GM12878 (cell line): ENCODE measurements around the gene ZBTB37. TPM values are rescaled to one million over a fixed set of nuclear protein-coding genes. Genes with fewer than 3 reads are reported as not detected.

Source experiments
- ATAC-seq: fragments of 200-7000 bp; cut with Tn5 transposase; 3 replicates; pipeline ENCODE4 v1.9.1; 2020; ENCODE audit warnings: mild to moderate bottlenecking, moderate library complexity
- BruUV-seq: library from RNA; stranded (reverse); fragments of 400-500 nt; replicated peaks from 2 replicates; lab custom pipeline; 2021; lab: Mats Ljungman, UMichigan
- CTCF ChIA-PET: fragments of 300-600 bp; sonication (Branson Sonifier 250); formaldehyde crosslinking; extraction: SDS; loops from one replicate; lab custom pipeline; 2021; ENCODE audit warnings: inconsistent platforms; lab: Yijun Ruan, JAX
- POLR2A ChIA-PET: fragments of 350-600 bp; formaldehyde crosslinking; extraction: SDS; loops from one replicate; lab custom pipeline; 2021; ENCODE audit warnings: inconsistent platforms; lab: Charles Lee
- RAD21 ChIA-PET: fragments of 300-600 bp; sonication (Branson Sonifier 250); formaldehyde crosslinking; loops from one replicate; lab custom pipeline; 2023; ENCODE audit warnings: antibody characterized with exemption; ENCODE audit not compliant: unreplicated experiment; lab: Charles Lee
- SMC1A ChIA-PET: fragments of 300-600 bp; sonication (Branson Sonifier 250); formaldehyde crosslinking; loops from one replicate; lab custom pipeline; 2023; ENCODE audit not compliant: unreplicated experiment, uncharacterized antibody; lab: Charles Lee
- DNase-seq: peaks from one replicate; pipeline ENCODE4 v3.0.0-alpha.2; 2011; ENCODE audit warnings: low read depth, low spot score
- FAIRE-seq: peaks from 3 replicates; lab custom pipeline; 2011; peaks lifted over from hg19 to GRCh38; lab: Jason Lieb, UNC
- H2AFZ ChIP-seq: 2 replicates; pipeline ENCODE4 v1.6.0; 2011; ENCODE audit warnings: low read depth, low read length, control low read depth; ENCODE audit not compliant: control insufficient read depth
- H3K27ac ChIP-seq: 2 replicates; pipeline ENCODE4 v1.5.1; 2011; ENCODE audit warnings: control low read depth; ENCODE audit not compliant: control insufficient read depth, insufficient read depth
- H3K27me3 ChIP-seq, 2 experiments: replicated peaks in 1 of 2; 2 replicates each; pipeline versions ENCODE4 v1.6.0 to v1.6.1; 2011; ENCODE audit warnings: low read length in 1 of 2; ENCODE audit not compliant: control insufficient read depth in 2 of 2, insufficient read depth in 2 of 2
- H3K36me3 ChIP-seq, 2 experiments: 2 replicates each; pipeline ENCODE4 v1.5.1; 2011; ENCODE audit warnings: low read length in 1 of 2; ENCODE audit not compliant: control insufficient read depth in 2 of 2, insufficient read depth in 2 of 2
- H3K4me1 ChIP-seq: 2 replicates; pipeline ENCODE4 v1.6.1; 2011; ENCODE audit warnings: mild to moderate bottlenecking, low read length, moderate library complexity, mixed read lengths; ENCODE audit not compliant: control insufficient read depth, insufficient read depth
- H3K4me2 ChIP-seq: 2 replicates; pipeline ENCODE4 v1.6.0; 2011; ENCODE audit warnings: control low read depth; ENCODE audit not compliant: control insufficient read depth, insufficient read depth
- H3K4me3 ChIP-seq: fragments of 200-600 bp; sonication (generic); 2 replicates; pipeline ENCODE4 v1.5.1; 2016
- H3K79me2 ChIP-seq: 2 replicates; pipeline ENCODE4 v1.6.0; 2011; ENCODE audit warnings: low read length; ENCODE audit not compliant: control insufficient read depth, insufficient read depth
- H3K9ac ChIP-seq: 2 replicates; pipeline ENCODE4 v1.8.0; 2011; ENCODE audit warnings: low read length, control low read depth, mixed read lengths; ENCODE audit not compliant: control insufficient read depth, insufficient read depth
- H3K9me3 ChIP-seq: replicated peaks from 3 replicates; pipeline ENCODE4 v1.5.1; 2011; ENCODE audit warnings: mild to moderate bottlenecking, low read length; ENCODE audit not compliant: control insufficient read depth, insufficient read depth
- H4K20me1 ChIP-seq: 2 replicates; pipeline ENCODE4 v1.6.0; 2011; ENCODE audit not compliant: control insufficient read depth, insufficient read depth
- HSF1 ChIP-seq: fragments of 150-350 bp; IDR thresholded peaks from 2 replicates; pipeline ENCODE4 v1.6.1; 2014; ENCODE audit warnings: mild to moderate bottlenecking, low read depth, low read length
- NFYA ChIP-seq: IDR thresholded peaks from 2 replicates; pipeline ENCODE4 v1.6.1; 2011; ENCODE audit warnings: low read depth, mild to moderate bottlenecking, low read length, improper control_type of control experiment, borderline replicate concordance
- ZNF274 ChIP-seq: IDR thresholded peaks from one replicate; pipeline ENCODE4 v1.8.0; 2011; ENCODE audit not compliant: insufficient read length, insufficient read depth
- WGBS: methylation state at CpG from one replicate; pipeline ENCODE4 v1.1.6; 2016; ENCODE audit warnings: low lambda C conversion rate; ENCODE audit not compliant: insufficient replicate concordance, insufficient coverage; ENCODE audit errors: missing lambda C conversion rate; 5-methylcytosine and 5-hydroxymethylcytosine counted together
- in situ Hi-C: fragments of 300-500 bp; cut with MboI; formaldehyde crosslinking; loops from 9 replicates; pipeline ENCODE4 v1.14.3; 2018; ENCODE audit warnings: mixed read lengths
- intact Hi-C: fragments of 100-400 bp; cut with micrococcal nuclease; formaldehyde crosslinking; loops from one replicate; pipeline ENCODE4 v1.14.2; 2022; ENCODE audit not compliant: unreplicated experiment
- polyA plus RNA-seq, 11 experiments: library from polyadenylated mRNA; depleted of rRNA in 4 of 11; unstranded in 6 of 11; stranded (reverse) in 5 of 11; fragments of >200 nt; fragmentation: Nextera tagmentation in 4 of 11; fragmentation: Illumina TruSeq in 1 of 11; extraction: Ambion mirVana in 4 of 11; extraction: Trizol in 1 of 11; gene quantifications; 1 replicate in 1 of 11; 2 replicates in 10 of 11; pipeline versions ENCODE4 v1.2.1 to v1.2.3, GENCODE V29; 2011 to 2016; ENCODE audit warnings: inconsistent platforms in 2 of 11, missing spikeins in 2 of 11, low read depth in 1 of 11
- total RNA-seq, 4 experiments: library from RNA; depleted of rRNA in 3 of 4; stranded (reverse); fragments of >200 nt in 3 of 4; fragmentation: Illumina TruSeq in 1 of 4; extraction: Trizol in 1 of 4; gene quantifications; 2 replicates each; pipeline versions ENCODE4 v1.2.1 to v1.2.3, GENCODE V29; 2013 to 2021
- TF ChIP-seq, protein P1 (sequence below): fragments of 450-650 bp; IDR thresholded peaks from 2 replicates; pipeline ENCODE4 v1.6.1; 2016; ENCODE audit warnings: mild to moderate bottlenecking, moderate library complexity, borderline replicate concordance

The ZBTB37 gene
- total and polyA plus RNA-seq, 10 of the 15 experiments (the other 5 are each of a cell fraction or from before 2014, with no cell fraction given), result 0.16 to 5.7 (median 1.9) TPM

DNA sequence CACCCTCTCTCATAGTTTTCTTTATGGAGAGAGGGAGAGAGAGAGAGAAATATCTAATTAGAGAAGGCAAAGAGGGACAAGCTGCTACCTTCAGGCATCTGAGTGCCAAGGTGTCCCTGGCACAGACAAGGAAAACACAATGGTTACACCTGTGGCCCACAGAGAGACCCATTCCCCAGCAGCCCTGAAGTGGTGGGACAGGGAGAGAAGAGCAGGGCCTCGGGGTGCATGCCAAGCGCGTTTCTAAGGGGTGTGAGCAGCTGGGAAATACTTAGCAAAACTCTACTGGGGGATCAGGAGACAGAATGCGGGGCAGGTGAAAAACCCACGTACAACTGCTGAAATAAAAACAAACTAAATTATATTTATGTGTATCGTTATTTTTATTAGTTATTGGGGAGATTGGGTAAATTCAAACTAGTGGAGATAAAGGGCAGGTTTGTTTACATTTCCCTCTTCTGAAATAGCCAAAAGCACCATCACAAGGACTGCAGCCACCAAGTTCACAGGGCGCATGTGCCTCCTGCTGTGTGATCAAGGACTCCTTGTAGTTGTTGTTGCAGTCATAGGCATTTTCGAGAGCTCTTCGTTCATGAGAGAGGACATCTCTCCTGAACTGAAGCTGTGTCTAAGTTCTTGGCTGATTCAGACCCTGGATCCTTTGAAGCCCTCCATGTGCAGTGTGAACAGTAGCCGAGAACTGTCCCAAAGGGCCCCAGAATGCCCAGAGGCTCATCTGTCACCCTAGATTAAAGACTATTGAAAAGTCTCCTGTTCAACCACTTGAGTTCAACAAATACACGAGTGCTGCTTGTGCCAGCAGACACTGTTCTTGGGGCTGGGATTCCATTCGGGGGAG, 49.7 kb downstream of the ZBTB37 start:
- FAIRE-seq (no peak), ATAC-seq (no peak), DNase-seq (no peak)
- 59% methylated on average over 12 of the region's 12 CpGs for WGBS
- TF ChIP-seq ZNF274 (no peak), NFYA (no peak), HSF1 (no peak)
- TF ChIP-seq, protein P1, sequence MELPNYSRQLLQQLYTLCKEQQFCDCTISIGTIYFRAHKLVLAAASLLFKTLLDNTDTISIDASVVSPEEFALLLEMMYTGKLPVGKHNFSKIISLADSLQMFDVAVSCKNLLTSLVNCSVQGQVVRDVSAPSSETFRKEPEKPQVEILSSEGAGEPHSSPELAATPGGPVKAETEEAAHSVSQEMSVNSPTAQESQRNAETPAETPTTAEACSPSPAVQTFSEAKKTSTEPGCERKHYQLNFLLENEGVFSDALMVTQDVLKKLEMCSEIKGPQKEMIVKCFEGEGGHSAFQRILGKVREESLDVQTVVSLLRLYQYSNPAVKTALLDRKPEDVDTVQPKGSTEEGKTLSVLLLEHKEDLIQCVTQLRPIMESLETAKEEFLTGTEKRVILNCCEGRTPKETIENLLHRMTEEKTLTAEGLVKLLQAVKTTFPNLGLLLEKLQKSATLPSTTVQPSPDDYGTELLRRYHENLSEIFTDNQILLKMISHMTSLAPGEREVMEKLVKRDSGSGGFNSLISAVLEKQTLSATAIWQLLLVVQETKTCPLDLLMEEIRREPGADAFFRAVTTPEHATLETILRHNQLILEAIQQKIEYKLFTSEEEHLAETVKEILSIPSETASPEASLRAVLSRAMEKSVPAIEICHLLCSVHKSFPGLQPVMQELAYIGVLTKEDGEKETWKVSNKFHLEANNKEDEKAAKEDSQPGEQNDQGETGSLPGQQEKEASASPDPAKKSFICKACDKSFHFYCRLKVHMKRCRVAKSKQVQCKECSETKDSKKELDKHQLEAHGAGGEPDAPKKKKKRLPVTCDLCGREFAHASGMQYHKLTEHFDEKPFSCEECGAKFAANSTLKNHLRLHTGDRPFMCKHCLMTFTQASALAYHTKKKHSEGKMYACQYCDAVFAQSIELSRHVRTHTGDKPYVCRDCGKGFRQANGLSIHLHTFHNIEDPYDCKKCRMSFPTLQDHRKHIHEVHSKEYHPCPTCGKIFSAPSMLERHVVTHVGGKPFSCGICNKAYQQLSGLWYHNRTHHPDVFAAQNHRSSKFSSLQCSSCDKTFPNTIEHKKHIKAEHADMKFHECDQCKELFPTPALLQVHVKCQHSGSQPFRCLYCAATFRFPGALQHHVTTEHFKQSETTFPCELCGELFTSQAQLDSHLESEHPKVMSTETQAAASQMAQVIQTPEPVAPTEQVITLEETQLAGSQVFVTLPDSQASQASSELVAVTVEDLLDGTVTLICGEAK, result no peak
- Histone ChIP-seq H2AFZ (no peak overlapping the region), H3K9me3 (no peaks in the 10 kb centered on the region), H3K27ac (no peak overlapping the region), H4K20me1 (no peaks in the 10 kb centered on the region), H3K4me3 (no peak overlapping the region), H3K36me3 (no peaks in the 10 kb centered on the region), H3K9ac (no peak overlapping the region), H3K27me3 (peaks cover 0 to 1% of the 10 kb centered on the region in 2 experiments; a peak in 1 of 4 replicates), H3K4me2 (no peak overlapping the region), H3K79me2 (no peaks in the 10 kb centered on the region), H3K4me1 (no peaks in the 10 kb centered on the region)
- ChIA-PET RAD21 (no interaction called here), POLR2A (no interaction called here), SMC1A (interaction anchor here (1.6 kb wide), 1 partner anchor 147 kb away, joined by 3 read pairs; no protein-coding TSS in a partner anchor), CTCF (no interaction called here)
- intact Hi-C loops (no loop called here), in situ Hi-C loops (no loop called here)
- no TSS peak for BruUV-seq
